Measurements from ENCODE around the gene DOK3. TPM values are rescaled to one million over a fixed set of nuclear protein-coding genes. Genes with fewer than 3 reads are reported as not detected.

The DOK3 gene
- total and polyA plus RNA-seq, 2 donors (not counting 3 experiments of a cell fraction or from before 2014, with no cell fraction given), result 4.8 to 5.3 TPM

DNA sequence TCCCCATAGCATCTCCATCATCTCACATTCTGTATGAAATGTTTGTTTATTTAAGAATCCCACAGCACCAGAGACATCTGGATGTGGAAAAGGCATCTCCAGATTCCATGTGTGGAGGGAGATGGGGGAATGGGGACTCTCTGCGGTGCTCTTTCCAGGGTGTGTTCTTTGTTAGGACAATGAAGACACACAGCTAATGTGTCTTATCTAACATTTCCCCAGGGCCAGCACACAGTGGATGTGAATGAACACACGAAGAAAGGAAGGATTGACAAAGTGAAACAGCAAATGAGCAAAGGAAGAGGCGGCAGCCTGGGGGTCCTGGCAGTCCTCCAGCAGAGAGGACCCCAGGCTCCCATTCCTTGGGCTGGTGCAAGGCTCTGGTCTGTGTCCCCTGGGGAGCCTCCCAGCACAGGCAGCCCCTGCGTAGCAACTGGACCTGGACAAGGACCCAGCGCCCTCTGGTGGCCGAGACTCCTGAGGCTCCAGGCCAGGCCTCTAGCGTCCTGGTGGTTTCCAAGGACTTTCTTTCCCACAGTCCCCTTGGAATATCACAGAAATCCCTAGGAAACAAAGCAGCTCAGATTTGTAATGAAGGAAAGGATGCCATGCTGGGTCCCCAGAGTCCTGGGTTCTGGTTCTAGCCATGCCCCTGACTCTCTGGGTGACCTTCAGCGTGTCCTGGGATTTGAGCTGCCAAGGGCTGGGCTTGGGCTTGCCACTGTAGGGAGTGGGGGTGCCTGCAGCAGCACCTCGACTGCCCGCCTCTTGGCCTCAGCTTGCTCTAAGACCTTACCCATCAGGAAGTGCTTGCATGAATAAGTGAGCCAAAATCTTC, 8.7 kb downstream of the DOK3 start:
- FAIRE-seq (peak; percentile 89), DNase-seq (ENCODE audit: low read depth, low spot score) (peak; percentile 78)
- Histone ChIP-seq H4K20me1 (replicated peaks; ENCODE audit: control insufficient read depth, extremely low read depth, insufficient read depth, low read length) (no peaks in the 10 kb centered on the region), H3K36me3 (ENCODE audit: control insufficient read depth in 2 of 2, extremely low read depth in 1 of 2, insufficient read depth in 2 of 2, low read length in 2 of 2) (peaks cover 0 to 3% of the 10 kb centered on the region in 2 experiments), H3K9ac (replicated peaks; ENCODE audit: extremely low read depth, insufficient read depth, low read length) (no peak overlapping the region), H3K4me2 (ENCODE audit: insufficient read depth, low read length) (no peak overlapping the region), H3K9me1 (replicated peaks; ENCODE audit: control insufficient read depth, extremely low read depth, insufficient read depth, low read length) (no peaks in the 10 kb centered on the region), H2AFZ (ENCODE audit: low read depth, low read length) (no peak overlapping the region), H3K4me1 (ENCODE audit: control insufficient read depth, extremely low read depth, insufficient read depth, low read length) (peaks cover 12% of the 10 kb centered on the region), H3K79me2 (ENCODE audit: control insufficient read depth, insufficient read depth, low read length) (peaks cover 7% of the 10 kb centered on the region), H3K27ac (ENCODE audit: insufficient read depth, low read depth, low read length) (no peak overlapping the region), H3K27me3 (ENCODE audit: control insufficient read depth in 2 of 2, insufficient read depth in 2 of 2, low read length in 2 of 2) (no peaks in the 10 kb centered on the region), H3K9me3 (replicated peaks; ENCODE audit: control insufficient read depth, insufficient read depth, low read length) (no peaks in the 10 kb centered on the region), H3K4me3 (replicated peaks in 1 of 3; ENCODE audit: insufficient read depth in 1 of 3, low read depth in 1 of 3, low read length in 3 of 3) (no peak overlapping the region)
- ChIA-PET CTCF (interaction anchor here (0.7 to 4.8 kb wide), 23 partner anchors 9 to 192 kb away, joined by 3 to 58 read pairs (median 3); partner anchors contain the start of genes DDX41 and DOK3), POLR2A (interaction anchor here (0.5 kb wide), 1 partner anchor 21 kb away, joined by 5 read pairs; no protein-coding TSS in a partner anchor)
- intact Hi-C loops (cut with micrococcal nuclease), result loop anchor here (1.0 to 2.0 kb wide), 5 partner anchors 10 to 386 kb away; no protein-coding TSS in a partner anchor
- TF ChIP-seq, protein P1, sequence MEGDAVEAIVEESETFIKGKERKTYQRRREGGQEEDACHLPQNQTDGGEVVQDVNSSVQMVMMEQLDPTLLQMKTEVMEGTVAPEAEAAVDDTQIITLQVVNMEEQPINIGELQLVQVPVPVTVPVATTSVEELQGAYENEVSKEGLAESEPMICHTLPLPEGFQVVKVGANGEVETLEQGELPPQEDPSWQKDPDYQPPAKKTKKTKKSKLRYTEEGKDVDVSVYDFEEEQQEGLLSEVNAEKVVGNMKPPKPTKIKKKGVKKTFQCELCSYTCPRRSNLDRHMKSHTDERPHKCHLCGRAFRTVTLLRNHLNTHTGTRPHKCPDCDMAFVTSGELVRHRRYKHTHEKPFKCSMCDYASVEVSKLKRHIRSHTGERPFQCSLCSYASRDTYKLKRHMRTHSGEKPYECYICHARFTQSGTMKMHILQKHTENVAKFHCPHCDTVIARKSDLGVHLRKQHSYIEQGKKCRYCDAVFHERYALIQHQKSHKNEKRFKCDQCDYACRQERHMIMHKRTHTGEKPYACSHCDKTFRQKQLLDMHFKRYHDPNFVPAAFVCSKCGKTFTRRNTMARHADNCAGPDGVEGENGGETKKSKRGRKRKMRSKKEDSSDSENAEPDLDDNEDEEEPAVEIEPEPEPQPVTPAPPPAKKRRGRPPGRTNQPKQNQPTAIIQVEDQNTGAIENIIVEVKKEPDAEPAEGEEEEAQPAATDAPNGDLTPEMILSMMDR (IDR thresholded peaks at IDR 0.05; ENCODE audit: extremely low read depth in 1 of 2, insufficient read depth in 1 of 2, low read depth in 1 of 2, low read length in 2 of 2), result peak; percentile 97 to 98
- TF ChIP-seq POLR2AphosphoS5 (IDR thresholded peaks at IDR 0.05; ENCODE audit: insufficient read depth, low read depth, low read length) (peak; percentile 17), POLR2A (IDR thresholded peaks at IDR 0.05; ENCODE audit: low read depth, low read length) (no peak)
- dilution Hi-C loops (cut with MboI; ENCODE audit: extremely low pct_ligation_motif_present, low sequenced_read_pairs), result no loop called here
- no TSS peak for BruUV-seq (replicated peaks)

GRCh38 chr5:177499842-177500241, 9.8 kb downstream of the DOK3 start:
- Histone ChIP-seq H2AFZ (ENCODE audit: low read depth, low read length) (no peak overlapping the region), H3K4me3 (replicated peaks in 1 of 3; ENCODE audit: insufficient read depth in 1 of 3, low read depth in 1 of 3, low read length in 3 of 3) (no peak overlapping the region), H3K4me1 (ENCODE audit: control insufficient read depth, extremely low read depth, insufficient read depth, low read length) (peaks cover 23% of the 10 kb centered on the region), H3K9me1 (replicated peaks; ENCODE audit: control insufficient read depth, extremely low read depth, insufficient read depth, low read length) (no peaks in the 10 kb centered on the region), H3K36me3 (ENCODE audit: control insufficient read depth in 2 of 2, extremely low read depth in 1 of 2, insufficient read depth in 2 of 2, low read length in 2 of 2) (peaks cover 0 to 4% of the 10 kb centered on the region in 2 experiments), H3K27ac (ENCODE audit: insufficient read depth, low read depth, low read length) (no peak overlapping the region), H4K20me1 (replicated peaks; ENCODE audit: control insufficient read depth, extremely low read depth, insufficient read depth, low read length) (no peaks in the 10 kb centered on the region), H3K79me2 (ENCODE audit: control insufficient read depth, insufficient read depth, low read length) (peaks cover 10% of the 10 kb centered on the region), H3K9me3 (replicated peaks; ENCODE audit: control insufficient read depth, insufficient read depth, low read length) (no peaks in the 10 kb centered on the region), H3K27me3 (ENCODE audit: control insufficient read depth in 2 of 2, insufficient read depth in 2 of 2, low read length in 2 of 2) (no peaks in the 10 kb centered on the region), H3K4me2 (ENCODE audit: insufficient read depth, low read length) (no peak overlapping the region), H3K9ac (replicated peaks; ENCODE audit: extremely low read depth, insufficient read depth, low read length) (no peak overlapping the region)
- no peak for TF ChIP-seq MYC (IDR thresholded peaks at IDR 0.05; ENCODE audit: low read depth, low read length)
- no peak for TF ChIP-seq POLR2AphosphoS5 (IDR thresholded peaks at IDR 0.05; ENCODE audit: insufficient read depth, low read depth, low read length)
- no peak for TF ChIP-seq FOS (IDR thresholded peaks at IDR 0.05; ENCODE audit: borderline replicate concordance, insufficient read depth, low read length)
- no peak for TF ChIP-seq EZH2 (IDR thresholded peaks at IDR 0.05; ENCODE audit: borderline replicate concordance, low read depth, low read length, severe bottlenecking)
- TF ChIP-seq MAX (IDR thresholded peaks at IDR 0.05; ENCODE audit: insufficient read depth, insufficient read length), result no peak
- TF ChIP-seq, protein P1 (IDR thresholded peaks at IDR 0.05; ENCODE audit: extremely low read depth in 1 of 2, insufficient read depth in 1 of 2, low read depth in 1 of 2, low read length in 2 of 2), result no peak
- DNase-seq (ENCODE audit: low read depth, low spot score) (no peak), FAIRE-seq (no peak)
- ChIA-PET CTCF (interaction anchor here (2.0 to 4.8 kb wide), 6 partner anchors 9 to 110 kb away, joined by 10 to 58 read pairs (median 36); partner anchors contain the start of gene DOK3), POLR2A (no interaction called here)
- BruUV-seq (replicated peaks), result no TSS peak
- dilution Hi-C loops (cut with MboI; ENCODE audit: extremely low pct_ligation_motif_present, low sequenced_read_pairs), result no loop called here
- intact Hi-C loops (cut with micrococcal nuclease), result loop anchor here (2.0 to 10.0 kb wide), 3 partner anchors 385 to 965 kb away; partner anchors contain the start of genes N4BP3 and RNF44
